Activated CD8-positive, alpha-beta T cell treated with anti-CD3 and anti-CD28 coated beads, Interleukin-2, amount 10 ng/mL, durations not matched to agents 7 days and 5 days (primary cell): ENCODE data around the gene RAPGEF6. TPM values are rescaled to one million over a fixed set of nuclear protein-coding genes. Genes with fewer than 3 reads are reported as not detected.

Experiments
- ATAC-seq: fragments of 150-1000 bp; cut with Tn5 transposase; one replicate; pipeline ENCODE4 v1.10.0; 2021; ENCODE audit warnings: moderate library complexity
- CTCF ChIA-PET: fragments of 350-600 bp; sonication (Branson Sonifier 250); formaldehyde crosslinking; loops from one replicate; lab custom pipeline; 2021; ENCODE audit warnings: antibody characterized with exemption; lab: Charles Lee
- POLR2A ChIA-PET: fragments of 350-600 bp; sonication (Branson Sonifier 250); formaldehyde crosslinking; loops from one replicate; lab custom pipeline; 2021; ENCODE audit warnings: antibody characterized with exemption; lab: Charles Lee
- DNase-seq: peaks from one replicate; pipeline ENCODE4 v3.0.0-alpha.2; 2020
- H3K27ac Mint-ChIP-seq: one replicate; pipeline ENCODE4 v1.8.0; 2021; ENCODE audit warnings: mild to moderate bottlenecking, mixed read lengths
- H3K27me3 Mint-ChIP-seq: one replicate; pipeline ENCODE4 v1.8.0; 2021; ENCODE audit warnings: low read depth, mixed read lengths
- H3K36me3 Mint-ChIP-seq: one replicate; pipeline ENCODE4 v1.8.0; 2021; ENCODE audit warnings: low read depth, mixed read lengths
- H3K4me1 Mint-ChIP-seq: one replicate; pipeline ENCODE4 v1.8.0; 2021; ENCODE audit warnings: low read depth, mixed read lengths
- H3K4me3 Mint-ChIP-seq: one replicate; pipeline ENCODE4 v1.8.0; 2021; ENCODE audit warnings: mild to moderate bottlenecking, mixed read lengths
- H3K9me3 Mint-ChIP-seq: one replicate; pipeline ENCODE4 v1.8.0; 2022; ENCODE audit warnings: mixed read lengths; ENCODE audit not compliant: insufficient read depth
- total RNA-seq, 2 experiments: library from RNA; stranded (reverse); gene quantifications; one replicate each; pipeline ENCODE4 v1.2.3, GENCODE V29; 2021

RAPGEF6 gene
- total RNA-seq, 2 experiments from 2014 or later = 36.4 to 40.9 TPM

DNA sequence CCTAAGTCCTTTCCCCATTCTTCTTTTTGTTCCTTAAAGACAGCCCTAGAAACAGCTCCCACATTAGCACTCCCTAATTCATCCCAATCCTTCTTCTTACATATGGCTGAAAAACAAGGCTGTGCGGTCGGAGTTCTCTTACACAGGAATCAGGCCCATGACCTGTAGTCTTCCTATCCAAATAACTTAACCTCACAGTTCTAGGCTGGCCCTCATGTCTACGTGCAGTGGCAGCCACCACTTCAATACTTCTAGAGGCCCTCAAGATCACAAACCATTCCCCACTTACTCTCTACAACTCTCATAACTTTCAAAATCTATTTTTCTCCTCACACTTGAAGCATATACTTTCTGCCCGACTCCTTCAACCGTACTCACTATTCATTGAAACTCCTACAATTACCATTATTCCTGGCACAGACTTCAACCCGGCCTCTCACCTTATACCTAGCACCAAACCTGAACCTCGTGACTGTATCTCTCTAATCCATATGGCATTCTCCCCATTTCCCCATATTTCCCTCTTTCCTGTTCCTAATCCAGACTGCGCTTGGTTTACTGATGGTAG is 59.3 kb downstream of the RAPGEF6 start:
- Mint-ChIP-seq H3K27ac (no peak overlapping the region), H3K4me1 (peaks cover 3% of the 10 kb centered on the region), H3K27me3 (no peaks in the 10 kb centered on the region), H3K4me3 (no peak overlapping the region), H3K9me3 (peaks cover 6% of the 10 kb centered on the region), H3K36me3 (peaks cover 52% of the 10 kb centered on the region)
- ChIA-PET POLR2A (no interaction called here), CTCF (no interaction called here)
- ATAC-seq = no peak
- DNase-seq = no peak

- DNase-seq = no peak
- H3K4me1 Mint-ChIP-seq = peaks cover 3% of the 10 kb centered on the region
- no peak overlapping the region for H3K4me3 Mint-ChIP-seq
- no peak for ATAC-seq
- no peaks in the 10 kb centered on the region for H3K27me3 Mint-ChIP-seq
- no peak overlapping the region for H3K27ac Mint-ChIP-seq
- CTCF ChIA-PET = interaction anchor here (1.1 kb wide), 1 partner anchor 436 kb away, joined by 3 read pairs; no protein-coding TSS in a partner anchor
- peaks cover 4% of the 10 kb centered on the region for H3K9me3 Mint-ChIP-seq
- POLR2A ChIA-PET = no interaction called here
- peaks cover 37% of the 10 kb centered on the region for H3K36me3 Mint-ChIP-seq
These were observed 63.3 kb downstream of the RAPGEF6 start for GRCh38 chr5:131571669-131572168.

- H3K9me3 Mint-ChIP-seq = peaks cover 4% of the 10 kb centered on the region
- ChIA-PET CTCF (interaction anchor here (1.1 kb wide), 1 partner anchor 437 kb away, joined by 3 read pairs; no protein-coding TSS in a partner anchor), POLR2A (no interaction called here)
- no peak for ATAC-seq
- DNase-seq = no peak
- no peaks in the 10 kb centered on the region for H3K27me3 Mint-ChIP-seq
- no peak overlapping the region for H3K27ac Mint-ChIP-seq
- H3K36me3 Mint-ChIP-seq = peaks cover 37% of the 10 kb centered on the region
- no peak overlapping the region for H3K4me3 Mint-ChIP-seq
- H3K4me1 Mint-ChIP-seq = peaks cover 3% of the 10 kb centered on the region
These were observed 64.3 kb downstream of the RAPGEF6 start for GRCh38 chr5:131570757-131571156.

DNA sequence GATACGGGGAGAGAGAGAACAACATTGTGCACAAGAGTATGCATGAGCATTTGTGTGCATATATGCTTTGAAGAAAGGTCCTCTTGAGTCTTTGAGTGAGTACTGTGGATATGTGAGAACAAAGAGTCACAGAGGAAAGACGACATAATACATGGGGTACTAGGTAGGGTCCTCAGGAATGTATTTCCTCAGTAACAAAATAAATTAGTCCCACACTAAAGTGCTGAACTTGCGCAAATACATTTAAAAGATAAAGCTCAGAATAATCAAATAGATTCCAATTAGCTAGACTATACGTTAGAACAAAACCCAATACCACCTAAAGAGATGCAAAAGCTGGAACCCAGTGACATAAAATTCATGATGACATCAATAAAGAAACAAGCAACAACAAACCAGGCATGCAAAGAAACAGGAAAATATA is 70.8 kb downstream of the RAPGEF6 start:
- no peaks in the 10 kb centered on the region for H3K27me3 Mint-ChIP-seq
- peaks cover 7% of the 10 kb centered on the region for H3K4me1 Mint-ChIP-seq
- CTCF ChIA-PET = interaction anchor here (1.1 to 4.9 kb wide), 3 partner anchors 26 to 443 kb away, joined by 6 to 26 read pairs (median 12); no protein-coding TSS in a partner anchor
- peaks cover 30% of the 10 kb centered on the region for H3K36me3 Mint-ChIP-seq
- H3K27ac Mint-ChIP-seq = no peak overlapping the region
- DNase-seq = no peak
- H3K9me3 Mint-ChIP-seq = no peaks in the 10 kb centered on the region
- ATAC-seq = no peak
- POLR2A ChIA-PET = no interaction called here
- H3K4me3 Mint-ChIP-seq = no peak overlapping the region

DNA sequence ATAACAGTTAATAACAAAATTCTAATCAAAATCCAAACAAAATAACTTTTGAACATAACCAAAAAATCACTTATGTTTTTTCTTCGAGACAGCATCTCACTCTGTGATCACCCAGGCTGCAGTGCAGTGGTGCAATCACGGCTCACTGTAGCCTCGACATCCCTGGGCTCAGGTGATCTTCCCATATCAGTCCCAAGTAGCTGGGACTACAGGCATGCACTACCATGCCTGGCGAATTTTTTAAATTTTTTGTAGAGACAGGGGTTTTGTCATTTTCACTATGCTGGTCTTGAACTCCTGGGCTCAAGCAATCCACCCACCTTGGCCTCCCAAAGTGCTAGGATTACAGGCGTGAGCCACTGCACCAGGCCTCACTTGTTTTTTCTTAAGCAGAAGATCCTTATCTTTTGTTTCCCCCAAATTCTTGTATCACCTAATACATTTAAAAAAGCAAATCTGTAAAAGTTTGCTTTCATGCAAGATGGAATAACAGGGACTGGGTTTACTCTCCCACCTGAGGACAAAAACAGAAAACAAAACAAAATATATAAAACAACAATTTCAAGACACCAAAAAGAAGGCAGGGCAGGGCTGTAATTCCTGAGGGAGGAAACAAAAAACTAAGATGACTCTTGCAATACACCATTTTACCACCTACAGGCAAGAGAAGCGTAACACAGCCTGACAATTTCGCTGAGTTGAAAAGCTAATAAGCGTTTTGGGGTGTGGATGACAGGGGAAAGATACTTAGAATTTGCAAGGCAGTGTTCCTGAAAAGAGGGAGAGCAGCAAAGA is 71.4 kb downstream of the RAPGEF6 start:
- ChIA-PET CTCF (interaction anchor here (1.1 to 4.9 kb wide), 3 partner anchors 26 to 444 kb away, joined by 6 to 26 read pairs (median 12); no protein-coding TSS in a partner anchor), POLR2A (no interaction called here)
- ATAC-seq = no peak
- H3K4me3 Mint-ChIP-seq = no peak overlapping the region
- H3K27me3 Mint-ChIP-seq = no peaks in the 10 kb centered on the region
- peaks cover 7% of the 10 kb centered on the region for H3K4me1 Mint-ChIP-seq
- no peaks in the 10 kb centered on the region for H3K9me3 Mint-ChIP-seq
- peaks cover 31% of the 10 kb centered on the region for H3K36me3 Mint-ChIP-seq
- no peak for DNase-seq
- H3K27ac Mint-ChIP-seq = no peak overlapping the region

GRCh38 chr5:131550606-131551005 is 84.4 kb downstream of the RAPGEF6 start:
- no peak overlapping the region for H3K4me3 Mint-ChIP-seq
- CTCF ChIA-PET = no interaction called here
- H3K27ac Mint-ChIP-seq = no peak overlapping the region

DNA sequence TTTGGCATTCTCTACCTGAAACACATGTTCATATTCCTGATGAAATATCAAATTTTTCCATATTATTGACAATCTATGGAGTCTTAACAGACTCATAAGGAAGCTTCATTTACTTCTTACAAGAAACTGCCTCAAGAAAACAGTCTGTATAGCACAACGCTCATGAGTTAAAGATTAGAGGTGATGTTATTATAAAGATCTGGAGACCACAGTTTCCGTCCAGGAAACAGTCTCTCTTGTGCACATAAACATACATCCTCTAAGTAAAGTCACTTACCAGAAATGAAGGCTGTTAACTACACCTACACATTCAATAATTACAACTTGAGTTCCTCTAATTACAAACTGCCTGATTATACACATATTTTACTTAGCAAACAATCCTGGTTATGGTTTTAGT is 86.9 kb downstream of the RAPGEF6 start:
- Mint-ChIP-seq H3K36me3 (peaks cover 63% of the 10 kb centered on the region), H3K9me3 (no peaks in the 10 kb centered on the region), H3K4me3 (peak overlapping the region; percentile 82), H3K27ac (peak overlapping the region; percentile 90), H3K27me3 (no peaks in the 10 kb centered on the region), H3K4me1 (peaks cover 51% of the 10 kb centered on the region)
- DNase-seq = peak; percentile 52
- CTCF ChIA-PET = interaction anchor here (0.8 to 4.5 kb wide), 6 partner anchors 10 to 66 kb away, joined by 3 to 32 read pairs (median 4); no protein-coding TSS in a partner anchor
- POLR2A ChIA-PET = interaction anchor here (2.3 kb wide), 1 partner anchor 16 kb away, joined by 12 read pairs; no protein-coding TSS in a partner anchor
- ATAC-seq = peak; percentile 98

More at GRCh38 chr5:131550606-131551005, 84.4 kb downstream of the RAPGEF6 start:
- ATAC-seq = no peak
- Mint-ChIP-seq H3K36me3 (peaks cover 64% of the 10 kb centered on the region), H3K27me3 (no peaks in the 10 kb centered on the region), H3K4me1 (peaks cover 45% of the 10 kb centered on the region), H3K9me3 (no peaks in the 10 kb centered on the region)
- no peak for DNase-seq
- POLR2A ChIA-PET = no interaction called here

DNA sequence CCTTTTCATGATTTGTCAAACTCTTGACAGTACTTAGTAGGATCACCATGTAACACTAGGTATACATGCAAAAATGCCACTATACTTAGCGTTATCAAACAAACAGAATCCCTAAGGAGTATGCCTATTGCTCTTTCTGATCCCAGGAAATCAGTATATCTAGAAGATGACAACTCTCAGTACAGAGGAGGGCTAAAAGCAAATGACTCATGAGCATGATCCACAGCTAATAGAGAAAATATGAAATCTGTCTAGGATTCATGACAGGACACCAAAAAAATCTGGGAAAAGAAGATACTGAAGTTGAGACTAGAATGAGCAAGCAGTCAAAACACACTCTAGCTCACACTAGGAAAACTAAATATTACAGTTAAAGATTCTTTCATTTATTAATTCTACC is 89.2 kb downstream of the RAPGEF6 start:
- Mint-ChIP-seq H3K27me3 (no peaks in the 10 kb centered on the region), H3K36me3 (peaks cover 67% of the 10 kb centered on the region), H3K9me3 (no peaks in the 10 kb centered on the region), H3K4me1 (peaks cover 49% of the 10 kb centered on the region), H3K4me3 (peak overlapping the region; percentile 3), H3K27ac (no peak overlapping the region)
- POLR2A ChIA-PET = no interaction called here
- ATAC-seq (no peak), DNase-seq (no peak)
- CTCF ChIA-PET = interaction anchor here (1.3 to 4.5 kb wide), 2 partner anchors 9 to 12 kb away, joined by 3 to 32 read pairs; no protein-coding TSS in a partner anchor

DNA sequence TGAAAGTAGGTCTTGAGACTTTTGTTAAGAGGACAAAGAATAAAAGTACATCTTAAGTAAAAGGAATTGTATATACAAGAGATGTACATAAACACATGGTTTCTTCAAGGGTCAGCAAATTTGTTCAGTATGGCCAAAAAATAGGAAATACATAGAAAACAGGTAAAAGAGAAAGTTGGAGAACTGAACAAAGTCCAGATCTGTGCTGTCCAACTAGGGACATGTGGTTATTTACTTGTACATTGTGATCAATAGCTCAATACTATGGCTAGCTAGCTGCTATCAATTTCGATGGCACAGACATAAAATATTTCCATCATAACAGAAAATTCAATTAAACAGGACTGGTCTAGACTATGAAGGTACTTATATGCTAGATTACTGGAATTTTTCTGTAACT is 92.3 kb downstream of the RAPGEF6 start:
- Mint-ChIP-seq H3K4me3 (no peak overlapping the region), H3K4me1 (peaks cover 36% of the 10 kb centered on the region), H3K27me3 (no peaks in the 10 kb centered on the region), H3K9me3 (no peaks in the 10 kb centered on the region), H3K36me3 (peaks cover 62% of the 10 kb centered on the region), H3K27ac (no peak overlapping the region)
- DNase-seq (no peak), ATAC-seq (no peak)
- POLR2A ChIA-PET = no interaction called here
- CTCF ChIA-PET = interaction anchor here (1.9 kb wide), 1 partner anchor 9 kb away, joined by 6 read pairs; no protein-coding TSS in a partner anchor

DNA sequence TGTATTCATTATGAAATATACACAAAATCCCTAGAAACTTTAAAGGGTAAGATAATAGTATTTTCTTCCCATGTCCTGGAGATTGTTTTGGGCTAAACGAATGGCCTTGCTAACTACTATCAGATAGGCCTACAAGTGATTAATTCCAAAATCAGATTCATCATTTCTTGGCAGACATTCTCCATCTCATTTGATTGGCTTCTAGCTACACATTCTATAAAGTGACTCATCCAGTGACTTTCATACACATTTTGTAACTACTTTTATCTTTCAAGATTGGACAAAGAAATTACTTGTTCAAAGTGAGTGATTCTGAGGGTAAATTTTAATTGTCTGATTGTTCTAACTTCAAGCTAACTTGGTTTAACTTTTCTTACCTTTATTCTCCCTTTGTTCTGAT is 93.3 kb downstream of the RAPGEF6 start:
- H3K4me1 Mint-ChIP-seq = peaks cover 35% of the 10 kb centered on the region
- no peak overlapping the region for H3K27ac Mint-ChIP-seq
- H3K4me3 Mint-ChIP-seq = no peak overlapping the region
- no peaks in the 10 kb centered on the region for H3K27me3 Mint-ChIP-seq
- no peaks in the 10 kb centered on the region for H3K9me3 Mint-ChIP-seq
- H3K36me3 Mint-ChIP-seq = peaks cover 58% of the 10 kb centered on the region
- DNase-seq (no peak), ATAC-seq (no peak)
- POLR2A ChIA-PET = no interaction called here
- CTCF ChIA-PET = interaction anchor here (0.7 to 1.1 kb wide), 2 partner anchors 9 to 48 kb away, joined by 4 to 6 read pairs; no protein-coding TSS in a partner anchor

DNA sequence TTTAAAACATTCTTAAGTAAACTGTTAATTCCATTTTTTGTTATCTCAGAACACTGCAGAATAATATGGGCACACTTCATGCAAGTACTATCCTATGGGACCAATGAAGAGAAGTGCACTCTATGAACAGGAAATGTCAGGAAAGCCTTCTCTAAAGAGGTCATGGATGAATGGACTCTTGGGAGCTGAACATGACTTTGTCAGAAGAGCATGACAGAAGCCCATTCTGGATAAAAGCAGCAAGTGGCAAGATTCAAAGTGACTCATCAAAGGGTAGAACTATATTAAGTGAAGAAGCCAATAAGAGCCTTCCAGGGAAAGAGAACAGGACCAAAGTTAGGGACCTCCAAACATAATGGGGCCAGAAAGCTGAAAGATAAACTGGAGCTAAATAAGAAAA is 94.0 kb downstream of the RAPGEF6 start:
- no peaks in the 10 kb centered on the region for H3K9me3 Mint-ChIP-seq
- CTCF ChIA-PET = interaction anchor here (0.7 kb wide), 1 partner anchor 8 kb away, joined by 6 read pairs; no protein-coding TSS in a partner anchor
- ATAC-seq (no peak), DNase-seq (no peak)
- POLR2A ChIA-PET = interaction anchor here (0.5 kb wide), 1 partner anchor 11 kb away, joined by 3 read pairs; no protein-coding TSS in a partner anchor
- no peak overlapping the region for H3K4me3 Mint-ChIP-seq
- H3K27ac Mint-ChIP-seq = no peak overlapping the region
- H3K27me3 Mint-ChIP-seq = no peaks in the 10 kb centered on the region
- H3K36me3 Mint-ChIP-seq = peaks cover 60% of the 10 kb centered on the region
- H3K4me1 Mint-ChIP-seq = peaks cover 42% of the 10 kb centered on the region
